Neutrophil (primary cell): Measurements from ENCODE around the gene TRIM62.

ENCODE experiments used
- H3K27ac ChIP-seq: fragments of 200-600 bp; sonication (generic); 2 replicates; pipeline ENCODE4 v1.5.1; 2016; ENCODE audit warnings: mild to moderate bottlenecking, moderate library complexity
- H3K27me3 ChIP-seq: fragments of 200-600 bp; sonication (generic); 2 replicates; pipeline ENCODE4 v1.6.0; 2016; ENCODE audit warnings: mild to moderate bottlenecking
- H3K36me3 ChIP-seq: fragments of 200-600 bp; sonication (generic); 2 replicates; pipeline ENCODE4 v1.5.1; 2017
- H3K4me1 ChIP-seq, 2 experiments: fragments of 200-600 bp in 1 of 2; sonication (generic) in 1 of 2; 1 replicate in 1 of 2; 2 replicates in 1 of 2; pipeline versions ENCODE4 v1.5.1 to v1.6.1; 2013 to 2016; ENCODE audit warnings: low read depth in 1 of 2, low read length in 1 of 2, mild to moderate bottlenecking in 1 of 2, moderate library complexity in 1 of 2; ENCODE audit not compliant: control insufficient read depth in 1 of 2, insufficient read depth in 1 of 2
- H3K4me3 ChIP-seq, 2 experiments: fragments of 200-600 bp in 1 of 2; sonication (generic) in 1 of 2; 1 replicate in 1 of 2; 2 replicates in 1 of 2; pipeline ENCODE4 v1.5.1; 2013 to 2016; ENCODE audit warnings: low read depth in 1 of 2, low read length in 1 of 2, mild to moderate bottlenecking in 1 of 2, moderate library complexity in 1 of 2
- H3K9me3 ChIP-seq: fragments of 200-600 bp; sonication (generic); 2 replicates; pipeline ENCODE4 v1.5.1; 2016
- TF ChIP-seq, protein P1 (sequence below): fragments of 200-600 bp; sonication (generic); IDR thresholded peaks from 2 replicates; pipeline ENCODE4 v1.5.1; 2016; ENCODE audit warnings: antibody characterized with exemption

The TRIM62 gene

DNA sequence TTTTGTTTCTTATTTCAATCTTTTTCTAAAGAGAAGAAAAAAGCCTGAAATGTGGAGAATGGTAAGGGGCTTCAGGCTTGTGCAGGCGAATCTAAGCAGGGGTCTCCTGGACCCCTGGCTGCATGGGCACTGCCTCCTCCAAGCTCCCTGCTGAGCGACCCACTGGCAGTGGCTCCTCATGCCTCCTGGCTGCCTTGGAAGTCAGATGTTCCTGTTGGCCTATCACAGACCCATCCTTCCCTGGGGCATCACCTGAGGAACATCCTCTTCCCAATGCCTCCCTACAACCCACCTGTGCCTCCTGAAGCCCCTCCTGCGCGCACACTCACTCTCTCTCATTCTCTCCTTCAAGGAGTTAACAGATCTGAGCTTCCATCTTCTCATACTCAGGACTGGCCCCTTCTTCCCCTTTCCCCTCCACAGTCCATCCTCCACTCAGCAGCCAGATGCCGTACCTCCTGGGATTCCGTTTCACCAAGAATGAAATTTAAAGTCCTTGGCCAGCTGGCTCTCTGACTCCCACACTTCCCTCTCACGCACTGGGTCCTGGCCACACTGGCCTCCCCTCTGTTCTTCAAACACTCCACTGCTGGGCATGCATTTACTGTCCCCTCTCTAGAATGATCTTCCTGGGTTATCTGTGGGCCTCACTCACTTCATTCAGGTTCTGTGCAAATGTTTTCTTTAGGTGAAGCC is 59.2 kb downstream of the TRIM62 start:
- Histone ChIP-seq H3K4me1 (peaks cover 6 to 9% of the 10 kb centered on the region in 2 experiments), H3K27ac (no peak overlapping the region), H3K36me3 (no peaks in the 10 kb centered on the region), H3K9me3 (no peaks in the 10 kb centered on the region), H3K4me3 (no peak overlapping the region), H3K27me3 (peaks cover 56% of the 10 kb centered on the region)
- TF ChIP-seq, protein P1, sequence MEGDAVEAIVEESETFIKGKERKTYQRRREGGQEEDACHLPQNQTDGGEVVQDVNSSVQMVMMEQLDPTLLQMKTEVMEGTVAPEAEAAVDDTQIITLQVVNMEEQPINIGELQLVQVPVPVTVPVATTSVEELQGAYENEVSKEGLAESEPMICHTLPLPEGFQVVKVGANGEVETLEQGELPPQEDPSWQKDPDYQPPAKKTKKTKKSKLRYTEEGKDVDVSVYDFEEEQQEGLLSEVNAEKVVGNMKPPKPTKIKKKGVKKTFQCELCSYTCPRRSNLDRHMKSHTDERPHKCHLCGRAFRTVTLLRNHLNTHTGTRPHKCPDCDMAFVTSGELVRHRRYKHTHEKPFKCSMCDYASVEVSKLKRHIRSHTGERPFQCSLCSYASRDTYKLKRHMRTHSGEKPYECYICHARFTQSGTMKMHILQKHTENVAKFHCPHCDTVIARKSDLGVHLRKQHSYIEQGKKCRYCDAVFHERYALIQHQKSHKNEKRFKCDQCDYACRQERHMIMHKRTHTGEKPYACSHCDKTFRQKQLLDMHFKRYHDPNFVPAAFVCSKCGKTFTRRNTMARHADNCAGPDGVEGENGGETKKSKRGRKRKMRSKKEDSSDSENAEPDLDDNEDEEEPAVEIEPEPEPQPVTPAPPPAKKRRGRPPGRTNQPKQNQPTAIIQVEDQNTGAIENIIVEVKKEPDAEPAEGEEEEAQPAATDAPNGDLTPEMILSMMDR: no peak

DNA sequence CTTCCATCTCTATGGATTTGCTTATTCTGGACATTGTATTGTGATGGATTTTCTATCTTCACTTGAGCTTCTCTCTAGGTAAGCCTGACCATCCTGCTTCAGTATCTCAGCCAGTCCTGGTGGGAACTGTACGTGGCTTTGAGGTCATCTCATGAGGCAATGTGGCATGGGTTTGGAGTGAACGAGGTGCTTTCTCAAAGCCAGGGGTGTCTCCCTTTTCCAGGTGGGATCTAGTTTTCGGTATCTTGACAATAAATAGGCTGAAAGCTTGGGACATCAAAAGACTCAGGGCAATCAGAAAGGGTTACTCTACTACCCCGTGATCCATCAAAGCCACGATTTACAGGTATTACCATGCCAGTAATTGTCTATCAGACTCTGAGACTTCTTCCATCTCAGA is 60.1 kb downstream of the TRIM62 start:
- Histone ChIP-seq H3K9me3 (no peaks in the 10 kb centered on the region), H3K27ac (no peak overlapping the region), H3K4me3 (no peak overlapping the region), H3K4me1 (peaks cover 3 to 4% of the 10 kb centered on the region in 2 experiments), H3K36me3 (no peaks in the 10 kb centered on the region), H3K27me3 (peaks cover 56% of the 10 kb centered on the region)
- TF ChIP-seq, protein P1: no peak

DNA sequence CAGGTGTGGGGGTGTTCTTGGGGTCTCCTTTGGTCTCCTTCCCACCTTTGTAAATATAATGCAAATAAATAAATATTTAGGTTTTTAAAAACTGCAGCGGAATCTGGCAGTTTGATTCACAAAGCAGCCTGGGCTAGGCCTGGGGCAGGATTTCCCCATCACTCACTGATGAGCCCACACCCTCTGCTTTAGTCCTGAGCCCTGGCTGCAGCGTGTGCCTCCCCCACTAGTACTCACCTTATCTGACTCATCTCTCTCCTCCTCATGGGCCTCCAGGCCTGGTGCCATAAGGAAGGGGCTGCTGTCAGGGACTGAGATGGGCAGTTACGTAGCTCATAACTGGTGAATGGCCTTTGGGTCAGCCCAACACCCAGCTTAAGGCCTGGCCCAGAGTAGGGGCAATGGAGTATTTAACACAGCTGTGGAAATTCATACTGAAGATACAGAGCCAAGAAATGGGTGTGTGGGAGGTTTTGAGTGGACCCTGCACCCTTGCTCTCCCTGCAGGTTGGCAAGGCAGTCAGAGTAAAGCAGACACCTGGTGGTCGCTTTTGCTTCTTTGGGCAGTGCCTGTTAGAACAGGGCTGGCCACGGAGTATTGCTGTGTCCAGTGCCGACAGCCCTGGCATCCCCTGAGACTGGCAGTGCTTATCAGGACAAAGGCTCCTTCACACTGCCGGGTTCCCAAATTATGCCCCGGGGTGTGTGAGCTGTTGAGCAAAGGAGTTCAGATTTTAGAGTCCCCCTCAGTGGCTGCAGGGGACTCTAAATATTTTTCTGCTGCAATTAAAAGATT is 61.2 kb downstream of the TRIM62 start:
- Histone ChIP-seq H3K27ac (no peak overlapping the region), H3K4me1 (no peaks in the 10 kb centered on the region), H3K4me3 (no peak overlapping the region), H3K27me3 (peaks cover 48% of the 10 kb centered on the region), H3K36me3 (no peaks in the 10 kb centered on the region), H3K9me3 (no peaks in the 10 kb centered on the region)
- TF ChIP-seq, protein P1: no peak

DNA sequence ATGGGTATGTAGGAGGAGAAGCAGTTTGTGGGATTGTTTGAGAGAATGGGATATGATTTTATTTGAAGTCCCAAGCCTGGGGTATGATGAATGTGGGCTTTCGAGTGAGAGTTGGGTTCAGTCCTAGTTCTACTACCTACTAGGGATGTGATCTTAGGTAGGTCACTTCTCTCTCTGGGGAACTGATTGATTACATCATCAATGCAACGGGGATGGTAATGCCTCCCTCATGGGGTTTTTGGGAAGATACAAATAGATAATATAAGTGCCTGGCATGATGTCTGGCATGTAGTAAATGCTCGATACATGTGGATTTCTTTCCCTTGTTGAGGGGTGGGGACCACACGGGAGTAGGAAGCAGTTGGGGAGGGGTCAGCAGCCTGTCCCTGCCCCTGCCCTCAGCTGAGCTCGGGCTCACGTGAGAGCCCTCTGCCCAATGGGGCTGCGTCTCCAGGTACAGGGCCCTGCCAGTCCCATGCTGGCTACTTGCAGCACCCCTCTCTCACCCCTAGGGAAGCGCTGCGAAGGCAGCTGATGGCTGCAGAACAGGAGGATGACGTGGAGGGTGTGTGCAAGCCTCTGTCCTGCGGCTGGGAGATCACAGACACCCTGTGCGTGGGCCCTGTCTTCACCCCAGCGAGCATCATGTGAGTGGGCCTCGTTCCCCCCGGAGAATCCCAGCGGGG is 62.2 kb downstream of the TRIM62 start:
- TF ChIP-seq, protein P1: no peak
- H3K9me3 ChIP-seq: no peaks in the 10 kb centered on the region
- no peaks in the 10 kb centered on the region for H3K36me3 ChIP-seq
- H3K27me3 ChIP-seq: peaks cover 40% of the 10 kb centered on the region
- H3K4me3 ChIP-seq: no peak overlapping the region
- H3K4me1 ChIP-seq: no peaks in the 10 kb centered on the region
- H3K27ac ChIP-seq: no peak overlapping the region

DNA sequence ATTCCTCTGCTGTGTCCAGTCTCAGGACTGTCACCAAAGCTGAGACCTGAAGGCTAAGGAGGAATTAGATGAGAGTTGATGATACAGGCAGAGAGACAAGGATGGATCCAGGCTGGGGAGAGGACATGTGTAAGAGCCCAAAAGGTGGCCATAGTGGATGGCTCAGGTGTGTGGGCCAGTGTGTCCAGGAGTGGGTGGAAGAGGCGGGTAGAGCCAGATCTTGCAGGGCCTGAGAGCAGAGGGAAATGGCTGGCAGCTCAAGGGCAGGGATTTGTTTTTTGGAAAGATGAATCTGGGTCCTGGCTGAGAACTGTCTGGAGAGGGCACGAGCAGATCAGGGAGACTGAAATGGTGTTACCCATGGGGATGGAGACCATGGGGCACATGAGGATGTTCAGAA is 62.8 kb downstream of the TRIM62 start:
- H3K4me3 ChIP-seq: no peak overlapping the region
- H3K36me3 ChIP-seq: no peaks in the 10 kb centered on the region
- TF ChIP-seq, protein P1: no peak

More for the DNA sequence above, 62.8 kb downstream of the TRIM62 start:
- Histone ChIP-seq H3K27ac (no peak overlapping the region), H3K9me3 (no peaks in the 10 kb centered on the region), H3K4me1 (no peaks in the 10 kb centered on the region), H3K27me3 (peaks cover 38% of the 10 kb centered on the region)
